ENCODE data around the gene CLCA4. TPM values are rescaled to one million over a fixed set of nuclear protein-coding genes. Genes with fewer than 3 reads are reported as not detected.

The CLCA4 gene
- total and polyA plus RNA-seq, 2 experiments from 2014 or later = not detected

- H3K9ac ChIP-seq = no peak overlapping the region
- H3K27ac ChIP-seq = no peak overlapping the region
- no peaks in the 10 kb centered on the region for H3K27me3 ChIP-seq (replicated peaks; ENCODE audit: insufficient read depth)
- WGBS, 2 experiments (ENCODE audit: low coverage in 1 of 2, low lambda C conversion rate in 2 of 2, missing lambda C conversion rate in 2 of 2) = 54% methylated on average over 3 of the region's 3 CpGs
- no peaks in the 10 kb centered on the region for H4K20me1 ChIP-seq (ENCODE audit: insufficient read depth)
- no peaks in the 10 kb centered on the region for H3K79me2 ChIP-seq (ENCODE audit: insufficient read depth)
- no peaks in the 10 kb centered on the region for H3K9me2 ChIP-seq (ENCODE audit: insufficient read depth)
- H3K4me2 ChIP-seq (ENCODE audit: unreplicated experiment) = no peak overlapping the region
- H3K4me1 ChIP-seq (ENCODE audit: insufficient read depth) = no peaks in the 10 kb centered on the region
- no peak overlapping the region for H2AFZ ChIP-seq
- H3K4me3 ChIP-seq = no peak overlapping the region
- DNase-seq = no peak
- H3K9me3 ChIP-seq (ENCODE audit: low read depth) = no peaks in the 10 kb centered on the region
- H3F3A ChIP-seq (ENCODE audit: insufficient read depth) = no peaks in the 10 kb centered on the region
- H3K36me3 ChIP-seq (ENCODE audit: low read depth) = no peaks in the 10 kb centered on the region
- no peak for TF ChIP-seq EZH2phosphoT487 (IDR thresholded peaks at IDR 0.05; ENCODE audit: insufficient read depth, low read depth)
- no peak for TF ChIP-seq EZH2 (IDR thresholded peaks at IDR 0.05; ENCODE audit: insufficient read depth, poor library complexity, severe bottlenecking)
- in situ Hi-C loops (cut with MboI) = no loop called here
Observed at GRCh38 chr1:86551305-86551704, 4.4 kb downstream of the CLCA4 start.

- H3K9me2 ChIP-seq (ENCODE audit: insufficient read depth) = no peaks in the 10 kb centered on the region
- in situ Hi-C loops (cut with MboI) = no loop called here
- no peak overlapping the region for H3K9ac ChIP-seq
- no peaks in the 10 kb centered on the region for H3K4me1 ChIP-seq (ENCODE audit: insufficient read depth)
- H3K4me3 ChIP-seq = no peak overlapping the region
- H3K79me2 ChIP-seq (ENCODE audit: insufficient read depth) = no peaks in the 10 kb centered on the region
- DNase-seq = no peak
- TF ChIP-seq EZH2phosphoT487 (IDR thresholded peaks at IDR 0.05; ENCODE audit: insufficient read depth, low read depth) (no peak), EZH2 (IDR thresholded peaks at IDR 0.05; ENCODE audit: insufficient read depth, poor library complexity, severe bottlenecking) (no peak)
- H3K27me3 ChIP-seq (replicated peaks; ENCODE audit: insufficient read depth) = no peaks in the 10 kb centered on the region
- no peaks in the 10 kb centered on the region for H3K36me3 ChIP-seq (ENCODE audit: low read depth)
- no peak overlapping the region for H3K27ac ChIP-seq
- H3K9me3 ChIP-seq (ENCODE audit: low read depth) = no peaks in the 10 kb centered on the region
- H3F3A ChIP-seq (ENCODE audit: insufficient read depth) = no peaks in the 10 kb centered on the region
- no peak overlapping the region for H2AFZ ChIP-seq
- no peak overlapping the region for H3K4me2 ChIP-seq (ENCODE audit: unreplicated experiment)
- no peaks in the 10 kb centered on the region for H4K20me1 ChIP-seq (ENCODE audit: insufficient read depth)
- 87 to 92% methylated on average over 16 to 19 of the region's 19 CpGs for WGBS, 2 experiments (ENCODE audit: low coverage in 1 of 2, low lambda C conversion rate in 2 of 2, missing lambda C conversion rate in 2 of 2)
Observed at GRCh38 chr1:86552376-86552775, 5.5 kb downstream of the CLCA4 start.

- no peak overlapping the region for H3K4me2 ChIP-seq (ENCODE audit: unreplicated experiment)
- DNase-seq = no peak
- H4K20me1 ChIP-seq (ENCODE audit: insufficient read depth) = no peaks in the 10 kb centered on the region
- no peak overlapping the region for H3K4me3 ChIP-seq
- no peaks in the 10 kb centered on the region for H3F3A ChIP-seq (ENCODE audit: insufficient read depth)
- no peak overlapping the region for H2AFZ ChIP-seq
- no peak overlapping the region for H3K9ac ChIP-seq
- H3K9me2 ChIP-seq (ENCODE audit: insufficient read depth) = no peaks in the 10 kb centered on the region
- no peaks in the 10 kb centered on the region for H3K4me1 ChIP-seq (ENCODE audit: insufficient read depth)
- H3K27ac ChIP-seq = no peak overlapping the region
- H3K27me3 ChIP-seq (replicated peaks; ENCODE audit: insufficient read depth) = no peaks in the 10 kb centered on the region
- 24 to 26% methylated on average over 2 of the region's 2 CpGs for WGBS, 2 experiments (ENCODE audit: low coverage in 1 of 2, low lambda C conversion rate in 2 of 2, missing lambda C conversion rate in 2 of 2)
- no peaks in the 10 kb centered on the region for H3K9me3 ChIP-seq (ENCODE audit: low read depth)
- H3K36me3 ChIP-seq (ENCODE audit: low read depth) = no peaks in the 10 kb centered on the region
- in situ Hi-C loops (cut with MboI) = no loop called here
- TF ChIP-seq EZH2phosphoT487 (IDR thresholded peaks at IDR 0.05; ENCODE audit: insufficient read depth, low read depth) (no peak), EZH2 (IDR thresholded peaks at IDR 0.05; ENCODE audit: insufficient read depth, poor library complexity, severe bottlenecking) (no peak)
- no peaks in the 10 kb centered on the region for H3K79me2 ChIP-seq (ENCODE audit: insufficient read depth)
Observed at GRCh38 chr1:86557739-86558138, 10.9 kb downstream of the CLCA4 start.

GRCh38 chr1:86563849-86564248 is 17.0 kb downstream of the CLCA4 start:
- Histone ChIP-seq H3K79me2 (ENCODE audit: insufficient read depth) (no peaks in the 10 kb centered on the region), H3K4me3 (no peak overlapping the region), H3K4me1 (ENCODE audit: insufficient read depth) (no peaks in the 10 kb centered on the region), H3F3A (ENCODE audit: insufficient read depth) (no peaks in the 10 kb centered on the region), H4K20me1 (ENCODE audit: insufficient read depth) (no peaks in the 10 kb centered on the region), H3K27ac (no peak overlapping the region), H2AFZ (no peak overlapping the region), H3K27me3 (replicated peaks; ENCODE audit: insufficient read depth) (0 out of 2 replicates have a peak, but pooled peaks cover 6% of the 10 kb centered on the region), H3K36me3 (ENCODE audit: low read depth) (no peaks in the 10 kb centered on the region), H3K9ac (no peak overlapping the region), H3K9me2 (ENCODE audit: insufficient read depth) (no peaks in the 10 kb centered on the region), H3K9me3 (ENCODE audit: low read depth) (no peaks in the 10 kb centered on the region), H3K4me2 (ENCODE audit: unreplicated experiment) (no peak overlapping the region)
- 0 to 2% methylated on average over 1 of the region's 1 CpG for WGBS, 2 experiments (ENCODE audit: low coverage in 1 of 2, low lambda C conversion rate in 2 of 2, missing lambda C conversion rate in 2 of 2)
- DNase-seq = no peak
- no peak for TF ChIP-seq EZH2 (IDR thresholded peaks at IDR 0.05; ENCODE audit: insufficient read depth, poor library complexity, severe bottlenecking)
- no peak for TF ChIP-seq EZH2phosphoT487 (IDR thresholded peaks at IDR 0.05; ENCODE audit: insufficient read depth, low read depth)
- in situ Hi-C loops (cut with MboI) = no loop called here

- Histone ChIP-seq H3K4me1 (ENCODE audit: insufficient read depth) (no peaks in the 10 kb centered on the region), H3K4me3 (no peak overlapping the region), H3K27ac (no peak overlapping the region), H3K9me3 (ENCODE audit: low read depth) (no peaks in the 10 kb centered on the region), H3K9ac (no peak overlapping the region), H3F3A (ENCODE audit: insufficient read depth) (no peaks in the 10 kb centered on the region), H3K9me2 (ENCODE audit: insufficient read depth) (no peaks in the 10 kb centered on the region), H3K36me3 (ENCODE audit: low read depth) (no peaks in the 10 kb centered on the region), H3K4me2 (ENCODE audit: unreplicated experiment) (no peak overlapping the region), H3K79me2 (ENCODE audit: insufficient read depth) (no peaks in the 10 kb centered on the region), H3K27me3 (replicated peaks; ENCODE audit: insufficient read depth) (0 out of 2 replicates have a peak, but pooled peaks cover 6% of the 10 kb centered on the region), H4K20me1 (ENCODE audit: insufficient read depth) (no peaks in the 10 kb centered on the region), H2AFZ (no peak overlapping the region)
- DNase-seq = no peak
- in situ Hi-C loops (cut with MboI) = no loop called here
- no peak for TF ChIP-seq EZH2phosphoT487 (IDR thresholded peaks at IDR 0.05; ENCODE audit: insufficient read depth, low read depth)
- TF ChIP-seq EZH2 (IDR thresholded peaks at IDR 0.05; ENCODE audit: insufficient read depth, poor library complexity, severe bottlenecking) = no peak
- 55 to 68% methylated on average over 3 of the region's 3 CpGs for WGBS, 2 experiments (ENCODE audit: low coverage in 1 of 2, low lambda C conversion rate in 2 of 2, missing lambda C conversion rate in 2 of 2)
Observed at GRCh38 chr1:86567341-86567740, 20.5 kb downstream of the CLCA4 start.

Measured in GM23248 (cell line).